Lower leg skin (tissue), 4 donors: ENCODE data around the gene RNF217. TPM values are rescaled to one million over a fixed set of nuclear protein-coding genes. Genes with fewer than 3 reads are reported as not detected.
"Not testable (repeated sequence)": the region's sequence is repeated elsewhere in the genome, so short reads cannot be mapped to it uniquely, and the experiment has no call there.

Source experiments
- DNase-seq, 2 donors: peaks; one replicate each; pipeline ENCODE4 v3.0.0-alpha.2; 2019; ENCODE audit warnings: low spot score in 2 of 2
- H3K4me3 ChIP-seq: fragments of 200-600 bp; sonication (generic); 2 replicates; pipeline ENCODE4 v1.5.1; 2017; ENCODE audit warnings: mild to moderate bottlenecking, low read depth; ENCODE audit not compliant: poor library complexity, severe bottlenecking
- POLR2A ChIP-seq, 2 donors: fragments of 450-650 bp; IDR thresholded peaks; one replicate each; pipeline ENCODE4 v1.6.1; 2016 to 2017; ENCODE audit warnings: antibody characterized with exemption in 2 of 2, mild to moderate bottlenecking in 1 of 2, moderate library complexity in 1 of 2
- whole genome bisulfite sequencing, 2 donors: methylation state at CpG; one replicate each; pipeline ENCODE4 v1.1.5; 2018; 5-methylcytosine and 5-hydroxymethylcytosine counted together
- intact Hi-C: fragments of 100-400 bp; cut with DNase I; formaldehyde crosslinking; loops from one replicate; pipeline ENCODE4 v1.15.0; 2023; ENCODE audit warnings: low total_unique reads
- total RNA-seq, 4 donors: library from RNA; depleted of rRNA; stranded (reverse); fragments of >200 nt; gene quantifications; one replicate each; pipeline ENCODE4 v1.1.0, GENCODE V29; 2016
- TF ChIP-seq, protein P1 (sequence below), 3 donors: fragments of 450-650 bp; IDR thresholded peaks; one replicate each; pipeline ENCODE4 v1.5.1; 2016; ENCODE audit warnings: antibody characterized with exemption in 3 of 3, mild to moderate bottlenecking in 3 of 3, moderate library complexity in 2 of 3

Gene RNF217
- total RNA-seq, 4 donors from 2014 or later = 17.2 to 35.2 (median 25.1) TPM

DNA sequence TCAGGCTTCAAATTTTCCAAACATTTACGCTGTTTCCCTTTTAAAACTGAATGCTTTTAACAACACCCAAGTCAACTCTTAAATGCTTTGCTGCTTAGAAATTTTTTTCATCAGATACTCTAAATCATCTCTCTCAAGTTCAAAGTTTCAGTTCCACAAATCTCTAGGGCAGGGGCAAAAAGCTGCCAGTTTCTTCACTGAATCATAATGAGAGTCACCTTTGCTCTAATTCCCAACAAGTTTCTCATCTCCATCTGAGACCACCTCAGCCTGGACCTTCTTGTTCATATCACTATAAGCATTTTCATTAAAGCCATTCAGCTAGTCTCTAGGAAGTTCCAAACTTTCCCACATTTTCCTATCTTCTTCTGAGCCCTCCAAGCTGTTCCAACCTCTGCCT lies 69.1 kb downstream of the RNF217 start:
- WGBS, 2 donors = 93 to 95% methylated on average over 1 of the region's 1 CpG
- no peak for DNase-seq
- no peak for TF ChIP-seq POLR2A (IDR thresholded peaks at IDR 0.05)
- TF ChIP-seq, protein P1, sequence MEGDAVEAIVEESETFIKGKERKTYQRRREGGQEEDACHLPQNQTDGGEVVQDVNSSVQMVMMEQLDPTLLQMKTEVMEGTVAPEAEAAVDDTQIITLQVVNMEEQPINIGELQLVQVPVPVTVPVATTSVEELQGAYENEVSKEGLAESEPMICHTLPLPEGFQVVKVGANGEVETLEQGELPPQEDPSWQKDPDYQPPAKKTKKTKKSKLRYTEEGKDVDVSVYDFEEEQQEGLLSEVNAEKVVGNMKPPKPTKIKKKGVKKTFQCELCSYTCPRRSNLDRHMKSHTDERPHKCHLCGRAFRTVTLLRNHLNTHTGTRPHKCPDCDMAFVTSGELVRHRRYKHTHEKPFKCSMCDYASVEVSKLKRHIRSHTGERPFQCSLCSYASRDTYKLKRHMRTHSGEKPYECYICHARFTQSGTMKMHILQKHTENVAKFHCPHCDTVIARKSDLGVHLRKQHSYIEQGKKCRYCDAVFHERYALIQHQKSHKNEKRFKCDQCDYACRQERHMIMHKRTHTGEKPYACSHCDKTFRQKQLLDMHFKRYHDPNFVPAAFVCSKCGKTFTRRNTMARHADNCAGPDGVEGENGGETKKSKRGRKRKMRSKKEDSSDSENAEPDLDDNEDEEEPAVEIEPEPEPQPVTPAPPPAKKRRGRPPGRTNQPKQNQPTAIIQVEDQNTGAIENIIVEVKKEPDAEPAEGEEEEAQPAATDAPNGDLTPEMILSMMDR (IDR thresholded peaks at IDR 0.05) = no peak
- H3K4me3 ChIP-seq = no peak overlapping the region
- intact Hi-C loops = no loop called here

DNA sequence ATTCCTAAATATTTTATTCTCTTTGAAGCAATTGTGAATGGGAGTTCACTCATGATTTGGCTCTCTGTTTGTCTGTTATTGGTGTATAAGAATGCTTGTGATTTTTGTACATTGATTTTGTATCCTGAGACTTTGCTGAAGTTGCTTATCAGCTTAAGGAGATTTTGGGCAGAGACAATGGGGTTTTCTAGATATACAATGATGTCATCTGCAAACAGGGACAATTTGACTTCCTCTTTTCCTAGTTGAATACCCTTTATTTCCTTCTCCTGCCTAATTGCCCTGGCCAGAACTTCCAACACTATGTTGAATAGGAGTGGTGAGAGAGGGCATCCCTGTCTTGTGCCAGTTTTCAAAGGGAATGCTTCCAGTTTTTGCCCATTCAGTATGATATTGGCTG lies 72.7 kb downstream of the RNF217 start:
- DNase-seq, intact Hi-C loops, H3K4me3 ChIP-seq: not testable (repeated sequence)

DNA sequence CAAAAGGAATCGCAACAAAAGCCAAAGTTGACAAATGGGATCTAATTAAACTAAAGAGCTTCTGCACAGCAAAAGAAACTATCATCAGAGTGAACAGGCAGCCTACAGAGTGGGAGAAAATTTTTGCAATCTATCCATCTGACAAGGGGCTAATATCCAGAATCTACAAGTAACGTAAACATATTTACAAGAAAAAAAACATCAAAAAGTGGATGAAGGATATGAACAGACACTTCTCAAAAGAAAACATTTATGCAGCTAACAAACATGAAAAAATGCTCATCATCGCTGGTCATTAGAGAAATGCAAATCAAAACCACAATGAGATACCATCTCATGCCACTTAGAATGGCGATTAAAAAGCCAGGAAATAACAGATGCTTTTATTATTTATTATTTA lies 74.2 kb downstream of the RNF217 start:
- H3K4me3 ChIP-seq, DNase-seq, intact Hi-C loops: not testable (repeated sequence)
- 96 to 97% methylated on average over 4 of the region's 4 CpGs for WGBS, 2 donors

DNA sequence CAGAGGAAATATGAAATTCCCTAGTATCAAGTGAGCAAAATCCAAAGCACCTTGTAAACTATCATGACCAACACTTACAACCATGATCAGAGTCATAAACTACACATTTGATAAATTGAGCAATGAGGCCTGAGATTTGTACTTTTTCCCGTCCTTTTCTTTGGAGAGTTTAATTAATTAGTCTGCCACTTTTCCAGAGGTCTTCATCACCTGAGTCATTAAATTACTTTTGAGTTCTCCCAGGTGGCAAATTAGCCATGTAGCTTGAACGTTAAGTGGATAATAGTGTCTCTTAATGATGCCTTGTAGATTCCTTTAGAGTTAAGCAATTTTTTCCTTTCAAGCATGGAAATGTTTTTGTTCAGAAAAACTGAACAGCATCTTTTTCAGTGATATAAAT lies 75.6 kb downstream of the RNF217 start:
- intact Hi-C loops = no loop called here
- TF ChIP-seq POLR2A (IDR thresholded peaks at IDR 0.05) = no peak
- TF ChIP-seq, protein P1 (IDR thresholded peaks at IDR 0.05) = no peak
- no peak overlapping the region for H3K4me3 ChIP-seq
- 49 to 68% methylated on average over 2 of the region's 2 CpGs for WGBS, 2 donors
- no peak for DNase-seq

DNA sequence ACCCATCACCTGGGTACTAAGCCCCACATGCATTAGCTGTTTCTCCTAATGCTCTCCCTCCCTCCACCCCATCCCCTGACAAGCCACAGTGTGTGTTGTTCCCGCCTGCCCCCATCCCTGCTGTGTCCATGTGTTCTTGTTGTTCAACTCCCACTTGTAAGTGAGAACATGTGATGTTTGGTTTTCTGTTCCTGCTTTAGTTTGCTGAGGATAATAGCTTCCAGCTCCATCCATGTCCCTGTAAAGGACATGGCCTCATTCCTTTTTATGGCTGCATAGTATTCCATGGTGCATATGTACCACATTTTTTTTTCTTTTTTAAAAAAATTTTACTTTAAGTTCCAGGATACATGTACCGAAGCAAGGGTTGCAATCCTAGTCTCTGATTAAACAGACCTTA lies 76.7 kb downstream of the RNF217 start:
- DNase-seq = no peak
- intact Hi-C loops = no loop called here
- H3K4me3 ChIP-seq = no peak overlapping the region
- 96% methylated on average over 2 of the region's 2 CpGs for WGBS, 2 donors
- TF ChIP-seq POLR2A (IDR thresholded peaks at IDR 0.05) = no peak
- TF ChIP-seq, protein P1 (IDR thresholded peaks at IDR 0.05) = no peak

DNA sequence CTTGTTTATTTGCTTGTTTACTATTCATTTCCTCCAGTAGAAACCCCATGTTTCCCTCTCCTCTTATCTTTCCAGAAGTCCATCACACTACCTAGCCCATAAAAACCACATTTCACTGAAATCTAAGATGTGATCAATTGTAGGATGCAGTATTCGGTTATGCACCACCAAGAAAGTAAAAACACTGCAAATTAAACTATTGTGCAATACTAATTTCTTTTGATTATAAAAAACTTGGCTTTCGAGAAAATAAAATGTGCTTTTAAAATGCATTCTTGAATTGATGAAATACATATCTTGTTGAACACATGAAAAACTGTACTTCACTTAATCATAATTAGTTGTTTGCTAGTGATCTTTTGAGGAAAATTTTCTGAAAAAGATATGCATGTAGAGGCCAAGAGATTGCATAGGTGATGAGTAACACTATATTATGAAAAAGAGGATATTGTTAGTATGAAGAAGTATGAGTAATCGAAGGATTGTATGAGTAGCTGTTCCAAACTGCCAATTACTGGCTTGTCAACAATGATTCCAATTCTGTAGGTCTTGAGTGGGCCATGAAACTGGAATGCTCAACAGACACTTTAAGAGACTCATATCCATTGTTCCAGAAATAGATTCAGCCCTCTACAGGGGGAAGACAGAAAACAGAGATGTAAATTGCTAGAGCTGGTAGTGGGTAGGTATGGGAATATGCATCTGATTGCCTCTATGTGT lies 79.7 kb downstream of the RNF217 start:
- no peak for TF ChIP-seq POLR2A (IDR thresholded peaks at IDR 0.05)
- TF ChIP-seq, protein P1 (IDR thresholded peaks at IDR 0.05) = no peak
- no peak overlapping the region for H3K4me3 ChIP-seq
- intact Hi-C loops = no loop called here
- 59 to 61% methylated on average over 3 of the region's 3 CpGs for WGBS, 2 donors
- DNase-seq = no peak

DNA sequence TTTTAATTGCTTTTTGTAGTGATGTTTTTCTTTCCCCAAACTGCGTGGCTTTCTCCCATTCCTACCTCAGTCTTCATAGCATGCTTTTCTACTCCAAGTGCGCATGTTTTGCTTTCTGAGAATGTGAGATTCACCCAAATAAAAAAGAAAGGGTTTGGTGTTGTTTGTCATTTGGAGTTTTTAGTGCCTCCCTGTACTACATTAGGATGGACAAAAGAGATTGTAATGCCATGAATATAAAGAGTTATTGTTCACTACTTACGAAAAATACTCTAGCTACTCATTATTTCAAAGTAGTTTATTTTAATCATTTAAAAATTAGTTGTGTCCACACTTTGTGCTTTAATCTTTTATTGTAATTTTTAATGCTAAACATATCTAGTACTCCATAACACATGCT lies 81.8 kb downstream of the RNF217 start:
- WGBS, 2 donors = 60 to 68% methylated on average over 3 of the region's 3 CpGs

More for the DNA sequence above, 81.8 kb downstream of the RNF217 start:
- intact Hi-C loops = no loop called here
- no peak overlapping the region for H3K4me3 ChIP-seq
- TF ChIP-seq POLR2A (IDR thresholded peaks at IDR 0.05) = no peak
- TF ChIP-seq, protein P1 (IDR thresholded peaks at IDR 0.05) = no peak
- no peak for DNase-seq
